OCI-LY1 (cell line): Measurements from ENCODE around the gene RUNX1.

Experiments
- EZH2 ChIP-seq: fragments of 200-600 bp; sonication (generic), shearing (Covaris generic); IDR thresholded peaks from 2 replicates; pipeline ENCODE4 v1.8.0; 2017; ENCODE audit warnings: borderline replicate concordance, mixed run types, mild to moderate bottlenecking, antibody characterized with exemption, low read length, moderate library complexity, mixed read lengths
- TF ChIP-seq, protein P1 (sequence below): fragments of 200-600 bp; sonication (generic), shearing (Covaris generic); IDR thresholded peaks from 2 replicates; pipeline ENCODE4 v1.5.1; 2017; ENCODE audit warnings: mild to moderate bottlenecking, antibody characterized with exemption, low read length, moderate library complexity, mixed read lengths

- TF ChIP-seq, protein P1, sequence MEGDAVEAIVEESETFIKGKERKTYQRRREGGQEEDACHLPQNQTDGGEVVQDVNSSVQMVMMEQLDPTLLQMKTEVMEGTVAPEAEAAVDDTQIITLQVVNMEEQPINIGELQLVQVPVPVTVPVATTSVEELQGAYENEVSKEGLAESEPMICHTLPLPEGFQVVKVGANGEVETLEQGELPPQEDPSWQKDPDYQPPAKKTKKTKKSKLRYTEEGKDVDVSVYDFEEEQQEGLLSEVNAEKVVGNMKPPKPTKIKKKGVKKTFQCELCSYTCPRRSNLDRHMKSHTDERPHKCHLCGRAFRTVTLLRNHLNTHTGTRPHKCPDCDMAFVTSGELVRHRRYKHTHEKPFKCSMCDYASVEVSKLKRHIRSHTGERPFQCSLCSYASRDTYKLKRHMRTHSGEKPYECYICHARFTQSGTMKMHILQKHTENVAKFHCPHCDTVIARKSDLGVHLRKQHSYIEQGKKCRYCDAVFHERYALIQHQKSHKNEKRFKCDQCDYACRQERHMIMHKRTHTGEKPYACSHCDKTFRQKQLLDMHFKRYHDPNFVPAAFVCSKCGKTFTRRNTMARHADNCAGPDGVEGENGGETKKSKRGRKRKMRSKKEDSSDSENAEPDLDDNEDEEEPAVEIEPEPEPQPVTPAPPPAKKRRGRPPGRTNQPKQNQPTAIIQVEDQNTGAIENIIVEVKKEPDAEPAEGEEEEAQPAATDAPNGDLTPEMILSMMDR, result no peak
- TF ChIP-seq EZH2, result no peak
Measured at GRCh38 chr21:35028451-35028978, 20.6 kb downstream of the RUNX1 start.
